Measurements from ENCODE around the gene RAB40C.

The RAB40C gene

GRCh38 chr16:622920-623280, 33.0 kb downstream of the RAB40C start:
- no peak overlapping the region for H3K4me3 ChIP-seq (ENCODE audit: low read depth, low read length)
- no peak for TF ChIP-seq CTCF (IDR thresholded peaks at IDR 0.05; ENCODE audit: borderline replicate concordance, insufficient read depth, low read depth, low read length)

- no peak overlapping the region for H3K4me3 ChIP-seq (ENCODE audit: low read depth, low read length)
- TF ChIP-seq CTCF (IDR thresholded peaks at IDR 0.05; ENCODE audit: borderline replicate concordance, insufficient read depth, low read depth, low read length), result no peak
Observed at GRCh38 chr16:624526-625070, 34.7 kb downstream of the RAB40C start.

DNA sequence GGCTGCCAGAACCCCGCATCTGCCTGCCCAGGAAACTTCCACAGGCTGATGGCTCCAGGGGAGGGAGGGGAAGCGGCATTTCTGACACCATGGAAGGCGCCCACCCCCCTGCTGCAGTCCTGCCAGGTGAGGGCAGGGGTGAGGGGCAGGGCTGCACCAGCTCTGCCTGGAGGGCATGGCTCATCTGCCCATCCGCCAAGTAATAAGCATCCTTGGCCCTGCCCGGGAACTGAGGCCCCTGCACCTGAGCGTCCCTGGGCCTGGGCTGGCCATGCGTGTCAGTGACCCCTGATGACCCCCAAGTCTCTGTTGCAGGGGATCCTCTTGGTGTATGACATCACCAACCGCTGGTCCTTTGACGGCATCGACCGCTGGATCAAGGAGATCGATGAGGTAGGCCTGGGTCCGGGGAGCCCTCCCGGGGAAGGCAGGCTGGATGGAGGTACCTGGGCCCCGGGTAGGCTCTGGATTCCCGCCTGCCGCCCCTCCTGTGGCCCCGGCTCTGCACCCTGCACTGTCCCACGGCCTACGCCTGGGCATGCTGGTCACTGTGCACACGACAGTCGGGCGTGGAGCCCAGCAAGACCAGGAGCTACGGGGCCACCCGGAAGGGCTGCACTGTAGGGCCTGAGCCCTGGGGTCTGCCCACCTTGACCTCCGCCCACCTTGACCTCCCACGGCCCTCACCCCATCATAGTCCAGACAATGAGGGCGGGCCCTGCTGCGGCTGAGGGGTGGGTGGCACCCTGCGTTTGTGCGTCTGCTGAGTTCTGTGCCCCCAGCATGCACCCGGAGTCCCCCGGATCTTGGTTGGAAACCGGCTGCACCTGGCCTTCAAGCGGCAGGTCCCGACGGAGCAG, 35.5 kb downstream of the RAB40C start:
- H3K4me3 ChIP-seq (ENCODE audit: low read depth, low read length), result no peak overlapping the region
- TF ChIP-seq CTCF (IDR thresholded peaks at IDR 0.05; ENCODE audit: borderline replicate concordance, insufficient read depth, low read depth, low read length), result no peak

- H3K4me3 ChIP-seq (ENCODE audit: low read depth, low read length), result no peak overlapping the region
- no peak for TF ChIP-seq CTCF (IDR thresholded peaks at IDR 0.05; ENCODE audit: borderline replicate concordance, insufficient read depth, low read depth, low read length)
Observed at GRCh38 chr16:625977-626765, 36.3 kb downstream of the RAB40C start.

- no peak for TF ChIP-seq CTCF (IDR thresholded peaks at IDR 0.05; ENCODE audit: borderline replicate concordance, insufficient read depth, low read depth, low read length)
- no peak overlapping the region for H3K4me3 ChIP-seq (ENCODE audit: low read depth, low read length)
Observed at GRCh38 chr16:626787-627453, 37.1 kb downstream of the RAB40C start.

- no peak overlapping the region for H3K4me3 ChIP-seq (ENCODE audit: low read depth, low read length)
- TF ChIP-seq CTCF (IDR thresholded peaks at IDR 0.05; ENCODE audit: borderline replicate concordance, insufficient read depth, low read depth, low read length), result no peak
Observed at GRCh38 chr16:627454-628239, 37.8 kb downstream of the RAB40C start.

All from GM12875 (cell line).